ENCODE results near the gene CASKIN1.

DNA sequence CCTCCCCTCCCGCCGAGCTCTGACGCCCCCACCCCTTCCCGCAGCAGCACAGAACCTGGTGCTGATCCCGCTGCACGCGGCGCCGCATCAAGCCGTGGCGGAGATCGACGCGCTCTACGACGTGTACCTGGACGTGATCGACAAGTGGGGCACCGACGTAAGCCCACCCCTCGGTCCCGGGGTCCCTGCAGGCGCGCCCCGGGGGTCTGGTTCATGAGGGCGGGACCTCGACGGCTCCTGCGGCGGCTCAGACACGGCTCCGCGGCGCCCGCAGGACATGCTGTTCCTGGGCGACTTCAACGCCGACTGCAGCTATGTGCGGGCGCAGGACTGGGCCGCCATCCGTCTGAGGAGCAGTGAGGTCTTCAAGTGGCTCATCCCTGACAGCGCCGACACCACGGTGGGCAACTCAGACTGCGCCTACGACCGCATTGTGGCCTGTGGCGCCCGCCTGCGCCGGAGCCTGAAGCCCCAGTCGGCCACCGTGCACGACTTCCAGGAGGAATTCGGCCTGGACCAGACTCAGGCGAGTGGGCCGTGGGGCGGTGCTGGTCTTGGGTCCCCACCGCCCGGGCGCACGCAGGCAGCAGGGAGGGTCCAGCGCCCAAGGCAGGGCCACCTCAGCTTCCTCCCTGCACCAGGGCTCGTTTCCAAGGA lies 41.2 kb upstream of the CASKIN1 start:
- TF ChIP-seq, protein P1, sequence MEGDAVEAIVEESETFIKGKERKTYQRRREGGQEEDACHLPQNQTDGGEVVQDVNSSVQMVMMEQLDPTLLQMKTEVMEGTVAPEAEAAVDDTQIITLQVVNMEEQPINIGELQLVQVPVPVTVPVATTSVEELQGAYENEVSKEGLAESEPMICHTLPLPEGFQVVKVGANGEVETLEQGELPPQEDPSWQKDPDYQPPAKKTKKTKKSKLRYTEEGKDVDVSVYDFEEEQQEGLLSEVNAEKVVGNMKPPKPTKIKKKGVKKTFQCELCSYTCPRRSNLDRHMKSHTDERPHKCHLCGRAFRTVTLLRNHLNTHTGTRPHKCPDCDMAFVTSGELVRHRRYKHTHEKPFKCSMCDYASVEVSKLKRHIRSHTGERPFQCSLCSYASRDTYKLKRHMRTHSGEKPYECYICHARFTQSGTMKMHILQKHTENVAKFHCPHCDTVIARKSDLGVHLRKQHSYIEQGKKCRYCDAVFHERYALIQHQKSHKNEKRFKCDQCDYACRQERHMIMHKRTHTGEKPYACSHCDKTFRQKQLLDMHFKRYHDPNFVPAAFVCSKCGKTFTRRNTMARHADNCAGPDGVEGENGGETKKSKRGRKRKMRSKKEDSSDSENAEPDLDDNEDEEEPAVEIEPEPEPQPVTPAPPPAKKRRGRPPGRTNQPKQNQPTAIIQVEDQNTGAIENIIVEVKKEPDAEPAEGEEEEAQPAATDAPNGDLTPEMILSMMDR (IDR thresholded peaks at IDR 0.05; ENCODE audit: low read length): no peak
- TF ChIP-seq EZH2 (IDR thresholded peaks at IDR 0.05; ENCODE audit: borderline replicate concordance, low read length): no peak
